HL-60 (cell line): ENCODE measurements around the gene YTHDF1.

ENCODE experiments used
- DNase-seq, 2 experiments: peaks; one replicate each; pipeline ENCODE4 v3.0.0-alpha.2; 2010 to 2020; ENCODE audit warnings: low read depth in 1 of 2, low spot score in 1 of 2
- H3K27ac ChIP-seq: fragments of 250-450 bp; sonication (Bioruptor Pico); replicated peaks from 2 replicates; pipeline ENCODE4 v1.5.1; 2020; ENCODE audit warnings: mild to moderate bottlenecking, moderate library complexity
- H3K27me3 ChIP-seq: fragments of 250-450 bp; sonication (Bioruptor Pico); 2 replicates; pipeline ENCODE4 v1.5.1; 2021; ENCODE audit warnings: mild to moderate bottlenecking, moderate library complexity; ENCODE audit not compliant: insufficient read depth, poor library complexity, severe bottlenecking
- H3K4me3 ChIP-seq: replicated peaks from 2 replicates; pipeline ENCODE4 v1.5.1; 2011; ENCODE audit warnings: mild to moderate bottlenecking, control low read depth, low read length; ENCODE audit not compliant: insufficient read depth
- CTCF ChIP-seq: IDR thresholded peaks from one replicate; pipeline ENCODE4 v1.5.1; 2011; ENCODE audit warnings: low read length, control low read depth, inconsistent platforms; ENCODE audit not compliant: insufficient read depth
- GABPA ChIP-seq: IDR thresholded peaks from 2 replicates; pipeline ENCODE4 v1.6.1; 2012; ENCODE audit warnings: low read depth
- POLR2AphosphoS5 ChIP-seq: IDR thresholded peaks from 2 replicates; pipeline ENCODE4 v1.6.1; 2012; ENCODE audit warnings: low read depth
- SPI1 ChIP-seq: IDR thresholded peaks from 2 replicates; pipeline ENCODE4 v1.6.1; 2012; ENCODE audit warnings: low read depth, mild to moderate bottlenecking, borderline replicate concordance
- TF ChIP-seq, protein P1 (sequence below): IDR thresholded peaks from 2 replicates; pipeline ENCODE4 v1.6.1; 2012; ENCODE audit warnings: low read depth; ENCODE audit not compliant: insufficient replicate concordance

Gene YTHDF1

GRCh38 chr20:63167026-63167917 is 48.7 kb downstream of the YTHDF1 start:
- DNase-seq, result peak in 1 of 2 experiments; percentile 48
- Histone ChIP-seq H3K27me3 (peaks cover 8% of the 10 kb centered on the region), H3K27ac (no peak overlapping the region), H3K4me3 (no peak overlapping the region)
- TF ChIP-seq SPI1, result no peak
- TF ChIP-seq, protein P1, sequence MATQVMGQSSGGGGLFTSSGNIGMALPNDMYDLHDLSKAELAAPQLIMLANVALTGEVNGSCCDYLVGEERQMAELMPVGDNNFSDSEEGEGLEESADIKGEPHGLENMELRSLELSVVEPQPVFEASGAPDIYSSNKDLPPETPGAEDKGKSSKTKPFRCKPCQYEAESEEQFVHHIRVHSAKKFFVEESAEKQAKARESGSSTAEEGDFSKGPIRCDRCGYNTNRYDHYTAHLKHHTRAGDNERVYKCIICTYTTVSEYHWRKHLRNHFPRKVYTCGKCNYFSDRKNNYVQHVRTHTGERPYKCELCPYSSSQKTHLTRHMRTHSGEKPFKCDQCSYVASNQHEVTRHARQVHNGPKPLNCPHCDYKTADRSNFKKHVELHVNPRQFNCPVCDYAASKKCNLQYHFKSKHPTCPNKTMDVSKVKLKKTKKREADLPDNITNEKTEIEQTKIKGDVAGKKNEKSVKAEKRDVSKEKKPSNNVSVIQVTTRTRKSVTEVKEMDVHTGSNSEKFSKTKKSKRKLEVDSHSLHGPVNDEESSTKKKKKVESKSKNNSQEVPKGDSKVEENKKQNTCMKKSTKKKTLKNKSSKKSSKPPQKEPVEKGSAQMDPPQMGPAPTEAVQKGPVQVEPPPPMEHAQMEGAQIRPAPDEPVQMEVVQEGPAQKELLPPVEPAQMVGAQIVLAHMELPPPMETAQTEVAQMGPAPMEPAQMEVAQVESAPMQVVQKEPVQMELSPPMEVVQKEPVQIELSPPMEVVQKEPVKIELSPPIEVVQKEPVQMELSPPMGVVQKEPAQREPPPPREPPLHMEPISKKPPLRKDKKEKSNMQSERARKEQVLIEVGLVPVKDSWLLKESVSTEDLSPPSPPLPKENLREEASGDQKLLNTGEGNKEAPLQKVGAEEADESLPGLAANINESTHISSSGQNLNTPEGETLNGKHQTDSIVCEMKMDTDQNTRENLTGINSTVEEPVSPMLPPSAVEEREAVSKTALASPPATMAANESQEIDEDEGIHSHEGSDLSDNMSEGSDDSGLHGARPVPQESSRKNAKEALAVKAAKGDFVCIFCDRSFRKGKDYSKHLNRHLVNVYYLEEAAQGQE, result no peak
- no peak for TF ChIP-seq POLR2AphosphoS5
- no peak for TF ChIP-seq CTCF
- TF ChIP-seq GABPA, result no peak

GRCh38 chr20:63166193-63167020 is 49.5 kb downstream of the YTHDF1 start:
- H3K4me3 ChIP-seq, result no peak overlapping the region
- DNase-seq, result no peak
- peaks cover 6% of the 10 kb centered on the region for H3K27me3 ChIP-seq
- no peak for TF ChIP-seq CTCF
- TF ChIP-seq SPI1, result no peak
- TF ChIP-seq POLR2AphosphoS5, result no peak
- TF ChIP-seq, protein P1, result no peak
- TF ChIP-seq GABPA, result no peak
- H3K27ac ChIP-seq, result no peak overlapping the region

- Histone ChIP-seq H3K4me3 (no peak overlapping the region), H3K27ac (no peak overlapping the region), H3K27me3 (peaks cover 4% of the 10 kb centered on the region)
- TF ChIP-seq POLR2AphosphoS5 (no peak), SPI1 (no peak), CTCF (no peak), GABPA (no peak)
- TF ChIP-seq, protein P1, result no peak
- DNase-seq, result no peak
Measured at GRCh38 chr20:63165356-63166192, 50.4 kb downstream of the YTHDF1 start.
